SJCRH30 (cell line): ENCODE results near the gene METTL22. TPM values are rescaled to one million over a fixed set of nuclear protein-coding genes. Genes with fewer than 3 reads are reported as not detected.

Source experiments
- total RNA-seq: library from RNA; depleted of rRNA; stranded (reverse); fragments of >200 nt; shearing (Covaris generic); gene quantifications from 2 replicates; pipeline ENCODE4 v1.2.3, GENCODE V29; 2014; rRNA removed

Gene METTL22
- total RNA-seq, 1 experiment from 2014 or later, result 15.2 TPM

Other genes with a start within 250 kb of the METTL22 start
- not detected in 2 replicates for gene TMEM114, start 31.2 kb upstream of the METTL22 start, total RNA-seq
- 79.1 and 80.0 TPM in 2 replicates for gene ABAT, start 52.9 kb downstream of the METTL22 start, total RNA-seq
- gene TMEM186, start 175.9 kb downstream of the METTL22 start, total RNA-seq, result 4.1 and 5.1 TPM in 2 replicates
- 31.1 and 40.3 TPM in 2 replicates for gene PMM2, start 176.1 kb downstream of the METTL22 start, total RNA-seq
- 196 and 233 TPM in 2 replicates for gene CARHSP1, start 247.3 kb downstream of the METTL22 start, total RNA-seq